H4 (cell line): Measurements from ENCODE around the gene NUDT16. TPM values are rescaled to one million over a fixed set of nuclear protein-coding genes. Genes with fewer than 3 reads are reported as not detected.

Experiments
- total RNA-seq: library from RNA; depleted of rRNA; stranded (reverse); fragments of >200 nt; shearing (Covaris generic); gene quantifications from 2 replicates; pipeline ENCODE4 v1.2.3, GENCODE V29; 2014; rRNA removed

NUDT16 gene
- total RNA-seq, 1 experiment from 2014 or later = 9.0 TPM

Other genes starting within 250 kb of the NUDT16 start
- gene MRPL3, start 121.2 kb downstream of the NUDT16 start, total RNA-seq = 287 and 295 TPM in 2 replicates